Activated CD4-positive, alpha-beta T cell treated with anti-CD3 and anti-CD28 coated beads, Interleukin-2, amount 50 U/mL, for 48 hours (primary cell): ENCODE measurements around the gene EFNB3.

Source experiments
- DNase-seq, 2 experiments: peaks; one replicate each; pipeline ENCODE4 v3.0.0-alpha.2; 2020

The EFNB3 gene

DNA sequence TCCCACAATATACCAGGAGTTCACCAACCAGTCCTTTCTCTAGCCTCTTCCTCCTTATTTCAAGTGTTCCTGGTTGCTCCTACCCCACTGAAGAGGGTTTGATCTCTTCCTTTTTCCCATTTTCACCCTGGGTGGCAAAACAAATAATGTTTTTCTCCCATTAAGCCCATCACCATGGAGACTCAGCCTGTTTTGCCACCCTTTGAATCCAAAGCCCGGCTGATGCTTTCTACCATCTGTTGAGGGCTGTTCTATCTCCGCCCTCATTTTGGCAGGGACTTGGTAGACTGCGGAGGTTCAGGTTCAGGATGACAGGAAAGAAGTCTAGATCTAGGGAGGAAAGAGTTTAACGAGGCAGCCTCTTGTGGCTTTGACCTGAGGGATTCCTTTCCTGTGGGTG, 15.1 kb downstream of the EFNB3 start:
- no peak for DNase-seq

DNA sequence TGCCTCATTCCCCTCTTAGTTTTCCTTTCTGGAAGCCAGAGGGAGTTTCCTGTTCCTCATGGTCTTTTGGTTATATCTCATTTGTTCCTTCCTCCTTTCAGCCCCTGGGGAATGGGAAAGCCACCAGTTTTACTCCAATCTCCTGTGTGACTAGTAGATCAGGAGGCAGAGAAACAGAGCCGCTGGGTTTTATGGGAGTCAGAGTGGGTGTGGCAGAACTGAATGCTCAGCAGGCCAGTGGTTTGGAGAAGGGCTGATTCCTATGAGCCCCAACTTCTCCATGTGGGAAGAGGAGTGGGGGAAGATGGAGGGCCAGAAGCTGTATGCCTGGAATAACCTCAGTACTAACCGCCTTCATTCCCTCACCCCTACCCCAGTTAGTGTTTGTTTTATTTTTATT, 16.6 kb downstream of the EFNB3 start:
- no peak for DNase-seq

DNA sequence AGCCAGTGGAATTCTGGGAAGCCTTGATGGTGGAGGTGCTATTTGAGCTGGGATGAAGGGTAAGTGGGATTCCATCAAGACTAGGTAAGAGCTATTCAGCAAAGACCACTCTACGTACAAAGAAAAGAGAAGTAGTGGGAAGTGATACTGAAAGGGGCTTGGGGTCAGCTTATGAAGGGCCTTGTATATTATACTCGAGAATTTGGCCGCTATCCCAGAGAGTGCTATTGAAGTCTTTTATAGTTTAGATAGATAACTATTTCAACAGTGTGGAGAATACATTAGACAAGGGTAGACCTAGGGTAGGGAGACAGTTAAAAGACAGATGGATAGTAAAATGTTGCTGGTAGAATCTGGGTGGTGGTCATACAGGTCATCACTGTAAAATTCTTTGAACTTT, 22.9 kb downstream of the EFNB3 start:
- no peak for DNase-seq

DNA sequence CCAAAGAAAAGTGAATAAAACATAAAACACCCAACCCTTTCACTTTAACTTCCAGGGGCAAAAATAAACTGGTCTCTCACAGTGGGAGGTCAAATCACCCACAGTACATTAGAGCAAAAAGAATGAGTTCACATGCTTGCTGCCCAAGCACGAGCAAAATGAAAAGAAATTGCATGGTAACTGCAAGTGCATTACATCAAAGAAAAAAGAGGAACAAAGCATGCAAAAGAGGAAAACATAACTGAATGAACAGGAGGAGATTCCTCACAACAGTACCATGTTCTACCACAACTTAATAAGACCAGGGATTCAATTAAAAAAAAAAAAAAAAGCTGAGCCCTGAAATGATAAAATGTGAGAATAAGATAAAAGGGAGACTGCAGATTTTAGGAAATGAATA, 24.8 kb downstream of the EFNB3 start:
- DNase-seq = no peak

DNA sequence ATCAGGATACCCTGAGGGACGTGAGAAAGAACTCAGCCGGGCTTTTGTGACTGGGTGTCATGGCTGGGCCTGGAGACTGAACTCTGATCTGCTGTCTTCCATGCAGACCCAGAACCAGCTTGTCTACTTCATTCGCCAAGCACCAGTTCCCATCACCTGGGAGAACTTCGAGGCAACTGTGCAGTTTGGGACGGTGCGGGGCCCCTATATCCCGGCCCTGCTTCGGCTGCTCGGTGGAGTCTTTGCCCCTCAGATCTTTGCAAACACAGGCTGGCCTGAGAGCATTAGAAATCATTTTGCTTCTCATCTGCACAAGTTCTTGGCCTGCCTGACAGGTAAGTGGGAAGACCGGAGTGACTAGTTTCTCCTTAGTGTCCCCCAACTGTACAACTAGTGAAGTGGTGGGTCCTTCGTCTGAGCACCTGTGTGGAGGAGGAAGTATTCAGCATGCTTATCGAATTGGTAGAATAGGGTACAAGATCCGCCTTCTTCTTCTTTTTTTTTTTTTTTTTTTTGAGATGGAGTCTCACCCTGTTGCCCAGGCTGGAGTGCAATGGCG, 28.1 kb downstream of the EFNB3 start:
- no peak for DNase-seq

DNA sequence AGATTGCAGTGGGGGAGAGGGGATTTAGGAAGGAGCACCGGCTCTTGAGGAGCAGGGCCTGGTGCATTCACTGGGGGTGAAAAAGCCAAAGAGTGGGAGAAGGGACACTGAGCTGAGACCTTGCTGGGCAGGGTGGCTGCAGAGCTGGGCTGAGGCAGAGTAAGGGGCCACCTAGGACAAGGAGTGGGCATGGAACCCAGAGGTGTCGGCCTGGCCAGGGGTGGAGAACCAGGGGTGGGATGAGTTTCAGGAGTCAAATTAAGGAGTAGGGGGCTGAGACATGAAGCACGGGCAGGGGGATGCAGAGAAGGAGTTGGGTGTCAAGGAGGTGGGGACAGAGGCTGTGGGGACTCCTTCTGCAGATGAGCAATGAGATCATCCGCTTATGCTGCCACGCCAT, 32.6 kb downstream of the EFNB3 start:
- DNase-seq = no peak

DNA sequence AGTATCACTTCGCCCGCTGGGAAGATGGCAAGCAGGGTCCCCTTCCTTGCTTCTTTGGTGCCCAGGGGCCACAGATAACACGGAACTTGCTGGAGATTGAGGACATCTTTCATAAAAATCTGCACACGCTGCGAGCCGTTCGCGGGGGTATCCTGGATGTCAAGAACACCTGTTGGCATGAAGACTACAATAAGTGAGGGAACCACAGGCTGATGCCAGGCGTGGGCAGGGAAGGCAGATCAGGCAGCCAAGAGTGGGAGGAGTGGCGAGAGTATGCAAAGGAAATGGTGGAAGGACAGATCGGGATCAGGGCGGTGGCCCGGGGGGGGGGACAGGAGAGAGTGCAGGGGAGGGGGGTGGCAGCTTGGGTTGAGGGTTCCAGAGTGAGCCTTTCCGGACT, 34.7 kb downstream of the EFNB3 start:
- no peak for DNase-seq

DNA sequence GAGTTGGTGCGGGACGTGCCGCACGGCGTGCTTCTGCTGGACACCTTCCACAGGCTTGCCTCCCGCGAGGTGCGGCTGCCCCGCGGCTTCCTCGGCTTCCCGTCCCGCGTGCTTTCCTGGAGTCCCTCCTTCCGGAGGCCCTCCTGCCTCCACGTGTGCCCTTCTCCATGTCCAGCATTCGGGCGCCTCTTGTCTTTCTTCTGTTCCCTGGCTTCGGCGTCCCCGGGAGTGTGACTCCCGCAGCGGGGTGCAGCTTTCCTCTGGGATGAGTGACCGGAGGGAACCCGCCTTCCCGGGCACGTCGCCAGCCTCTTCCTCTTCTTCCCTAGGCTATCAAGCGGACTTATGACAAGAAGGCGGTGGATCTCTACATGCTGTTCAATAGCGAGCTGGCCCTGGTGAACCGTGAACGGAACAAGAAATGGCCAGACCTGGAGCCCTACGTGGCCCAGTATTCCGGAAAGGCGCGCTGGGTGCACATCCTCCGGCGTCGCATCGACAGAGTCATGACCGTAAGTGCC, 35.5 kb downstream of the EFNB3 start:
- no peak for DNase-seq

DNA sequence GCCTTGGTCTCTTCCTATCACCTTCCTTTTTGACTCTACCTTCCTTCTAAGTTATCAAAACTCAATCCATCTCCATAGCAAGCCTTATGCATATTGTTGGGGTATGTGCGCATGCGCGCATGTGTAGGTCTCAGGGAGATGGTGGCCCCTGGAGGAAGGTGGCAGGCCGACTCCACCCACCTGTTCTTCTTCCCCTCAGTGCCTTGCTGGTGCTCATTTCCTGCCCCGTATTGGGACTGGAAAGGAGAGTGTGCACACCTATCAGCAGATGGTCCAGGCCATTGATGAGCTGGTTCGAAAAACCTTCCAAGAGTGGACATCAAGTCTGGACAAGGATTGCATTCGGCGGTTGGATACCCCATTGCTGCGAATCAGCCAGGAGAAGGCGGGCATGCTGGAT, 37.7 kb downstream of the EFNB3 start:
- no peak for DNase-seq

DNA sequence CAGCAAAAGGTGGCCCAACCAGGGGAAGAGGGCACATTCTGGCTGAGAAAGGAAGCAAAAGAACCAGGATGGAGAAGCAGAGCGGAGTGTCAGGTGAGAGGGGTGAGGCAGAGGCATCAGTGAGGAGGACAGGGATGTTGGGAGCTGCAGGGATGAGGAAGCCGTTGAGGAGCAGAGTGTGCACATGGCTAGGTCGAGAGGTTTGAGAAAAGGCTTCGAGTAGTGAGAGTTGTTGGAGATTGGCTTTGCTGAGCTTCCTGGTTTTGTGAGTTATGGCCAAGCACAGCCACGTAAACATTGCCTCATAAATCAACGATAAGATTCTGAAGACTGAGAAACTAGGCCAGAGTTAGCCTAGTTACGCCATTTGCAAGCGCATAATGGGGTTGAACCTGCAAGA, 39.4 kb downstream of the EFNB3 start:
- no peak for DNase-seq

DNA sequence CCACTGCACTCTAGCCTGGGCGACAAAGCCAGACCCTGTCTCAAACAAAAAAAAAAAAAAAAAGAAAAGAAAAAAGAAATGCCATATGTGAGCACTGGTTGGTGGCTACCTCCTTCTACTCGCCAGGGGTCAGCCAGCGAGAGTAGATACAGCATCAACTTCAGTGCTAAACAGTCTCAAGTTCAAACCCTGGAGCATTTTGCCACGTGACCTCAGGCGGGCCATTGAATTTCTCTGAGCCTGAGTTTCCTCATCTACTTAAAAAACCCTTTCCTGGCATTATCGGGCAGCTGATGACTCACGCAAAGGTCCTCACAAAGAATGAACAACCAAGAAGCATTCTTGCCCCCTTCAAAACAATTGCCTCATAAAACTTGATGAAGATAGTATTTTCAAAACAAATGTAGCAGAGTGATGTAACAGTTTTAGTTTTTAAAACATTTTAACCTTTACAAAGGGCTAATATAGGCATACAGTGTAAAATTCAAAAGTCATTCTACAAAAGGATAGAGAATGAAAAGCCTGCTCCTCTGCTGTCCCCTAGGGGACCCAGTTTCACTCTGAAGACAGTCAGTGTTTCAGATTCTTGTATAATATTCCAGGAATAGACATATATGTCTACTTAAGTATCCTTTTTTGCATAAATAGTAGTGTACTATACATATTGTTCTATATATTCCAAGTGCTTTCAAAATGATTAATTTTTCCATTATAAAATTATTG, 40.9 kb downstream of the EFNB3 start:
- no peak for DNase-seq

DNA sequence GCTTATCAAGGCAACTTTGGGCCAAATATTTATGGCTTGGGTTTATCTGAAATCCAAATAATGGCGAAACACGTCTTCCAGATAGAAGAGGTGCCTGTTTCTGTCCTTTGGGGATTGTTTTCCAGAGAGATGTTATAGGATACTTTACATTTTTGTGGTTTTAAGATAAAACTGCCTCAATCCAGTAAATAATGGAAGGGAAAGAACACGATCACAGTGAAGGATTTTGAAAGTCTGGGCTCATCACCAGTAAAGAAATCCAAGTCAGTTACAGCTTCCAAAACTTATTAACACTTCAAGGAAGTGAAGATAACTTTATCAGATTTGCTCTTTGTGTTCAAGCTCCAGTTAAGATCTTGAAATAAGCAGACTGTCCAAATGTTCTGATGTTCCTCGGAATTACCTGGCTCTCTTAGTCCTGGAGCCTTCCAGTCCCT, 42.7 kb downstream of the EFNB3 start:
- DNase-seq = no peak

DNA sequence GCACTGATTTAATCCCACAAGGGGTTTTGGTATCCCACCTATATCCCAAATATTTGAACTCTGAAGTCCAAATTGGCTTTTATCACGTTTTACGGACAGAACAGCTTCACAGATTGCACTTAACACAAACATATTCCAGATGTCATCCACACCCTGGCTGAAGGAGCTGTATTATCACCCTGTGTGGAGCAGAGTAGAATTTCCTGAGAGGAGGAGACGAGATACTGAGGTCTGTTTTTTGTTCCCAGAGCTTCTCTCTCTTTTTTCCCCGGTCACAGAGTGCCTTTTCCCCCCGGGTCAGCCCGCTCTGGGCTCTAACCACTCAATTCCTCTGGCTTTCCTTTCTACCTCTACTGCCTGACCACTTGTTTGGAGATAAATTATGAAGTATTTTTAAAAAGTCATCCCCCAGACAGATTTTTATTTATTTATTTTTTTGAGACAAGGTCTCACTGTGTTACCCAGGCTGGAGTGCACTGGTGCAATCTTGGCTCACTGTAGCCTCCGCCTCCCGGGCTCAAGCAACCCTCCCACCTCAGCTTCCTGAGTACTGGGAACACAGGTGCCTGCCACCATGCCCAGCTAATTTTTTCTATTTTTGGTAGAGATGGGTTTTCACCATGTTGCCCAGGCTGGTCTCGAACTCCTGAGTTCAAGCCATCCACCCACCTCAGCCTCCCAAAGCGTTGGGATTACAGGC, 43.2 kb downstream of the EFNB3 start:
- no peak for DNase-seq

DNA sequence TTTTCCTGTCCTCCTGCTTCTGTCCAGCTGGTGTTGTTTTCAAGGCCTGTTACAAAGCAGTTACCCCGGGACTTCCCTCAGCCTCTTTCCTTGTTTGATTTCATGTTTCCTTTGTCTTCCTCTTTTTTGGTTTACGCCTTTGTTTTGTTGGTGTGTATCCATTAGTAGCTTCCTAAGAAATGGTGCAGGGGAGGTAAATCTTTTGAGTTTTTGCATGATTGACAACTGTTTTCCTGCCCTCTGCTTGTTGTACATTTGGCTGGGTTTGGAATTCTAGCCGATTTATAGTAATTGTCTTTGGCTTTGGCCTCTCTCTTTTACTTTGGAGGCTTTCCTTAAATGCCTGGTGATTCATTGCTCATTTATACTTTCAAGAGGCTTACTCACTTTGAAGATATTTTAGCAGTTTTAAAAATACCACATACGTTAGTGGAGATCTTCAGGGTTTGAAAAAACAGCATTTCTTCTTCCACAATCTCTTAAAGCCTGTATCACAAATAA, 45.4 kb downstream of the EFNB3 start:
- no peak for DNase-seq

DNA sequence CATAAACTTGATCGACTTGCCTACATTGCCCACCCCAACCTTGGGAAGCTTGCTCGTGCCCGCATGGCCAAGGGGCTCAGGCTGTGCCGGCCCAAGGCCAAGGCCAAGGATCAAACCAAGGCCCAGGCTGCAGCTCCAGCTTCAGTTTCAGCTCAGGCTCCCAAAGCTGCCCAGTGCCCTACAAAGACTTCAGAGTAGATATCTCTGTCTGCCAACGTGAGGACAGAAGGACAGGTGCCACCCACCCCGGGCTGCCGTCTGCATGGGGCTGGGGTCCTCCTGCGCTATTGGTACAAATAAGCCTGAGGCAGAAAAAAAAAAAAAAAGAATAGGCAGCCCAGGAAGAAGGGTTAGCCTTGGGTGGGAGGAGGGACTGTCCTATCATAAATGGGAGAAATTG, 49.7 kb downstream of the EFNB3 start:
- no peak for DNase-seq

DNA sequence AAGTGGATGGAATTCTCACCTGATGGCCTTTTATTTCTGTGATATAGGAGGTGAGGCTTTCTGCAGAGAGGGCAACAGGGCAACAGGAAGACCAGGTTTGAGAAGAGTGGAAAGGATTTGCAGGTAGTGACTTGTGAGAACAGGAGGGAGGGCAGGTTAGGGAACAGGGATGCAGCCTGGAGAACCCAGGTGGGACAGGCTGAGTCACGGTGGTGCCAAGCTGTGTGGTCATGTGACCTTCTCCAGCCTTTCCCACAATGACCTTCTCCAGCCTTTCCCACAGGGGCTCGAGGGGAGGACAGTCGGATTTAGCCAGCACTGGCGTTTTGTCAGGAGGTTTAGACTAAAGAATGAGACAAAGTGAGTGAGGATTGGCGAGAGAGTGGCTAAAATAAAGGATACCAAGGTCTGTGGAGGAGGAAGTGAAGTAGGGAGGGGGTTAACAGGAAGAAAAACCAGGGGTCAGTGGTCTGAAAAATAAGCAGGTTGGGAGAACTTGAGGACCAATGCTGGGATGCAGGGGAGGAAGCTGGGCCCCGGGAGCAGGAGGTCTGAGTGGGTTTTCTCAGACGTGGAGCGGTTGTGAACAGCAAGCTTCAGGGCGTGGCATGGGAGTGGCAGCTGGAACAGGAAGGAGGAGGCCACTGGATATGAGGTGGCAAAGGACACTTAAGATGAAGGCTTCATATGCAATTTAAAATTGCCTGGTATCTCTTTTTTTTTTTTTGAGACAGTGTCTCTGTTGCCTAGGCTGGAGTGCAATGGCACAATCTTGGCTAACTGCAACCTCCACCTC, 50.3 kb downstream of the EFNB3 start:
- no peak for DNase-seq

DNA sequence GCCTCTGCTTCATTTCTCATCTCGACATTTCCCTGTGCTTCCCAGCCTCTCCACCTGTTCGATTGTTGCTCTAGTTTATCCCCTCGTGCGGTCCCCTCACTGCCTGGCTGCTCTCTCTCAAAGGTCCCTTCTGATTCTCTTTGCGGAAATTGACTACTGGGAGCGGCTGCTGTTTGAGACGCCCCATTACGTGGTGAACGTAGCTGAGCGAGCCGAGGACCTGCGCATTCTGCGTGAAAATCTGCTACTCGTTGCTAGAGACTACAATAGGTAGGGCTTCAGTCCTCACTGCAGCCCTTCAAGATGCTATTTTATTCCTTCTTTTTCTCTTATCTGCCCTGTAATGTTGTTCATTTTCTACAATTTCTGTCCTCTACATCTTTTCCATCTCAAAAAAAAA, 52.0 kb downstream of the EFNB3 start:
- DNase-seq = no peak
